ENCODE measurements around the gene CCDC32.
"Not testable (repeated sequence)": the region's sequence is repeated elsewhere in the genome, so short reads cannot be mapped to it uniquely, and the experiment has no call there.

Gene CCDC32, protein sequence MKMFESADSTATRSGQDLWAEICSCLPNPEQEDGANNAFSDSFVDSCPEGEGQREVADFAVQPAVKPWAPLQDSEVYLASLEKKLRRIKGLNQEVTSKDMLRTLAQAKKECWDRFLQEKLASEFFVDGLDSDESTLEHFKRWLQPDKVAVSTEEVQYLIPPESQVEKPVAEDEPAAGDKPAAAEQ

DNA sequence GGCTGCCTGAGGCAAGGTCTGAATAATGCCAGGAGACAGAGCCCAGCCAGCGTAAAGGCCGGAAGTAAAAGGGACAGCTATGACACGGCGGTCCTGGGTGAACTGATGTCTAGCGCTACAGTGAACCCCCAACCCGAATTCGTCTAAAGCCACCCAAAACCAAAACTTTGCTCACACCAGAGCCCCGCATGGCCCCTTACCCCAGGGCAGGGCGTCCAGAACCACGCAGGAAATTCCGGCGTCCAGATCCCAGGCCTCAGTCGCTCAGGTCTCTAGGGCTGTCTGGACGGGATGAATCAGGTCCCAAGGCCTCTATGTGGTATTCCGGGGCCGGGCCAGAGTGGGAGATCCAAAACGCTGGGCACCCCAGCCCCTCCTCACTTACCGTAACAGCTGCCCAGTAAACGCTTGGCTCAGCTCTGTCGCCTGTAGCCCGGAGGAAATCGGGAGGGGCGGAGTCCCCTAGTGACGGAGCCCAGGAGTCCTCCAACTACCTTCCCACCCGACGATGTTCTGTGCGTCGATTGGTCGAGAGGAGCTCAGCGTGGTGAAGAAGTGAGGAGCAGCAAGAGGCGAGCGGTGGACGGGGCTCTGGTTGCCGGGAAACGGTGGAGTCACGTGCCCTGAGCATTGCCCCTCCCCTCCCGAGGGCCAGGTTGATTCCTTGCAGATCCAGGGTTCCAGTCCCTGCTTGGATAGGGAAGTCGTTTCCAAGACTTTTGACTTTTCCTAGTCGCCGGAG is at the start of gene CCDC32:
Gene CCDC32, minus strand, starts transcription at position 452 of the 742 bp plus-strand sequence. CDS start 2,027 bp downstream, outside the sequence.
- peak; percentile 99 for DNase-seq

GRCh38 chr15:40613080-40613479 is 48.2 kb upstream of the CCDC32 start:
- no peak for DNase-seq

- no peak for DNase-seq
These were observed 39.1 kb upstream of the CCDC32 start for GRCh38 chr15:40603935-40604334.

DNA sequence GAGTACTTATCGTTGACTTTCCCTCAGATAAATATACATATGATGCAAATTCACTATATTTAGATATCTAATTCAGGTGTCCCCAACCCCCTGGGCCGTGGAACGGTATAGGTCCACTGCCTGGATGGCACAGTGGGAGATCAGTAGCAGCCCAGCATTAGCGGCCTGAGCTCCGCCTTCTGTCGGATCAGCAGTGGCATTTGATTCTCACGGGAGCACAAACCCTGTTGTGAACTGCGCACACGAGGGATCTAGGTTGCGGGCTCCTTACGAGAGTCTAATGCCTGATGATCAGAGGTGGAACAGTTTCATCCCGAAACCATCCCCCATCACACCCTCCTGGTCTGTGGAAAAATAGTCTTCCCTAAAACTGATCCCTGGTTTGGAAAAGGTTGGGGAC is 36.1 kb upstream of the CCDC32 start:
- DNase-seq = no peak

DNA sequence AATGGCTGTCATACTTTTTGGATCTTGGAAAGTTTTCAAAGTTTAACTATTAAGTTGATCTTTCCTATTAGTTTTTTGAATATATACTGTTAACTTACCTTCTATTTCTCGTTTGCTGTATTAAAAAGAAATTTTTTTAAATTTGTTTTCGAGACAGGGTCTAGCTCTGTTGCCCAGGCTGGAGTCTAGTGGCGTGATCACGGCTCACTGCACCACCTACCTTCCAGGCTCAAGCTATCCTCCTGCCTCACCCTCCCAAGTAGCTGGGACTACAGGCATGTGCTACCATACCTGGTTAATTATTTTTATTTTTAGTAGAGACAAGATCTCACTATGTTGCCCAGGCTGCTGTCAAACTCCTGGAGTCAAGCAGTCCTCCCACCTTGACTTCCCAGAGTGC is 33.8 kb upstream of the CCDC32 start:
- DNase-seq = no peak

GRCh38 chr15:40598126-40598525 is 33.3 kb upstream of the CCDC32 start:
- DNase-seq = no peak

GRCh38 chr15:40597024-40597423 is 32.2 kb upstream of the CCDC32 start:
- no peak for DNase-seq

DNA sequence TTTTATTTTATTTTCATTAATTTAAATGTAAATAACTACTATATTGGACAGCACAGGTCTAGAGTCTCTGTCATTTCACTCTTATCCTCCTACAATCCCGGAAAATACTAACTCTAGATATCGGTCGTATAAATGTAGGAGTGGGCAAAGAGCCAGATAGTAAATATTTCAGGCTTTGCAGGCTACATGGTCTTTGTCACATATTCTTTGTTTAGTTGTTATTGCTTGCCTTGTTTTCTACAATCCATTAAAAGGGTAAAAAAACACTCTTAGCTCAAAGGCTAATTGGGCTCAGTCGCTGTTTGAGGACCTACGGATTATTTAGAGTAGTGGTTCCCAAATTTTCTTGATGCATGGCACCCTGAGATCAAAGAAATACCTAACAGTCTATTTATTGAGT is 30.9 kb upstream of the CCDC32 start:
- DNase-seq = no peak

DNA sequence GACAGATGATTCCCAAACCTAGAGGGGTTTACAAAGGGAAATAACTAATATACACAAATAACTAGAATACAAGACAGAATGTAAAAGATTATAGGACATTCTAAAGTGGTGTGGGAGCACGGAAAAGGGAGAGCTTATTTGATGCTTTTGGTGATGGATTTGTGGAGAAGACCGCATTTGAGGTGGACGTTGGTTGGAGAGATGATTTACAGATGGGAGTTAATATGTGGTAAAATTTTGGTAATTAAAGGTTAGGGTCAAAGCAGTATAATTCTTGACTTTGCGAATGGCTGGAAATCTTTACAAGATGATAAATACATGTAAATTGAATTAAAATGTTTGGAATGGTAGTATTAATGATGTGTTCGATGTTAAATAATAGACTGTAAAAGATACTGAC is 30.4 kb upstream of the CCDC32 start:
- DNase-seq = no peak

DNA sequence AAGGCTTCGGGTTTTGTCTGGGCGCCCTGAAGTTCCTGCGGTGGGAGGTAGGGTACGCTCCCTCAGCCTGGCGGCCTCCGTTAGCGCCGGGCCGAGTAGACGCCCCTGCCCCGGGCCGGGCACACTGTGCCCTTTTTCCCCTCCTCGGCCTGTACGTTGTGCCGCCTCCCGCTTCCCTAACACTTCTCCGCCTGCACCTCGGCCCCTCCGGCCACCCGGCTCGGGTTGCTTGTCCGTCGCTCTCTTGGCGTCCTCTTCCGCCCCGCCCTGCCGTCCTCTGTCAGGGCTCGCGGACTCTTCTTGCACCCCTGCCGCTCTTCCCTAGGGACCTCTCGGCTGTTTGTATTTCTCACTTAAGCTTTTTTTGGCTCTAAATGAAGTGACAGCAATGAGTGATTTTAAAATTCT is 29.6 kb upstream of the CCDC32 start:
- peak; percentile 67 for DNase-seq

GRCh38 chr15:40593588-40594428 is 29.0 kb upstream of the CCDC32 start, which contains the start of gene KNL1:
TSS of gene KNL1 (plus strand) at chr15:40594249. CDS start at chr15:40602932, 8,683 bp downstream.
- DNase-seq = peak; percentile 98

DNA sequence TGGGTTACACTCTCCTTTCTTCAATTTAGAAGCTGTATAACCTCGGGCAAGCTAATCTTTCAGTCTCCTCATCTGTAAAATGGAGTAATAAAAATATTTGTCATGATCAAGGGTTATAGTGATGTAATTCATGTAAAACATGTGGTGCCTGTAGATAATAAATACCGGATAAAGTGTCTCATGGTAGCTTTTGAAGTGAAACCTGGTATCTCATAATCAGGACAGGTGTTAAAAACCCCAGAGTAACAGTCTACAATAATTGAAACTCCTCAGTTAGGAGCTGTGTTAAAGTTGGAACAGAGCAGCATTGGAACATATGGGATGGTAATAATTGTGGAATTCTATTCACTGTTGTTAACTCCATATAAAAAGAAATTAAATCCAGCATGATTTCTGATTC is 28.3 kb upstream of the CCDC32 start:
- peak; percentile 29 for DNase-seq

GRCh38 chr15:40591389-40591788 is 26.5 kb upstream of the CCDC32 start:
- no peak for DNase-seq

DNA sequence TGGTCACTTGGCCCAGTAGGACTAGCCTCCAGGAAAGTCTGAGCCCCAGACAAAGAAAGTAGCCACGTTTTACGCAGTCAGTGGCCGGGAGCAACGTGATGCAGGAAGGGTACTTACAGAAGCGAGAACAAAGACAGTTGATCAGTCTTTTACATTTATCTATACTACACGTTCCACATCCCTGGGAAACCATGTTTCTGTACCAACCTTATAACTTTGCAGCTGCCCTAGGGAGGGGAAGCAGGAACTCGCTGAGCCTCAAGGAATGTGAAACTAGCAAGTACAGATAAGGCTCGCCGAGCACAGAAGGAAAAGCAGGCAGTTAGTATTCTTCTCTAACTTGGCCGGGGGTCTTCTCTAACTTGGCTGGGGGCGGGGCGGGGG is 25.8 kb upstream of the CCDC32 start:
- DNase-seq = no peak

DNA sequence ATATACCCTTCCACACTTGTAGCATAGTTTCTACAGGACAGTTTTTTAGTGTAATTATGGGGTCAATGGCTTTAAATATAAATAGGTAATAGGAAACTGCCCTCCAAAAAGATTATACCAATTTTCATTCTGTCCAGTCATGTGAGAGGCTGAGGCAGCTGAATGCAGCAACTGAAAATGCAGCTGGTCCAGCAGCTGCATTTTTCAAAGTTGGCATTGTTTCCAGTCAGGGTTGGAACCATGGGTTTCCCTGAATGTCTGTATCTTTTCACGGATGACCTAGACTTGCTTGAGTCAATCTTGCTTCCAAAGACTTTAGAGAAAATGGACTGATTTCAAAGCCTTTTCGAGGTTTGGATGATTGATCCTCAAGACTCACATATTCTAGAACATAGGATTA is 19.3 kb upstream of the CCDC32 start:
- DNase-seq = no peak

DNA sequence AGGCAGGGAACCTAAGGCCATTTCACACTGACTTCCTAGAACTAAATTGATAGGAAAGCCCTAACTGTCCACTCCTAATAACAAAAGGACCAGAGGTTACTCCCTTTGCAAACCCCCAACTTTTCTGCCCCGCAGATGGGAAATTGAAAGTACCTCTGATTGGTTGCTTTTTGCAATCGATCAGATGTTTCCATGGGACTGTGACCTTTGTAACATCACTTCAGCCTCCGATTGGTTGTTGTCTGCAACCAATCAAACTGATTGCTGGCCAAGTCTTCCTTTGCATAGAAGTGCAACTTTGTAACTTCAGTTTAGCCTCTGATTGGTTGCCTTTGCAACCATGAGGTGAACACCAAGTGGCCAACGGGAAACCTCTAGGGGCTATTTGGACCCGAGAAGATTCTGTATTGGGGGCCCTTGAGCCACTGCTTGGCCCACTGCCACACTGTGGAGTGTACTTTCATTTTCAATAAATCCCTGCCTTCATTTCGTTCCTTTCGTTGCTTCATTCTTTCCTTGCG is 17.9 kb upstream of the CCDC32 start:
- peak; percentile 71 for DNase-seq

GRCh38 chr15:40581796-40582195 is 17.0 kb upstream of the CCDC32 start:
- not testable (repeated sequence) for DNase-seq

GRCh38 chr15:40578892-40579291 is 14.1 kb upstream of the CCDC32 start:
- DNase-seq = no peak

- not testable (repeated sequence) for DNase-seq
These were observed 12.1 kb upstream of the CCDC32 start for GRCh38 chr15:40576914-40577313.

GRCh38 chr15:40575113-40575512 is 10.3 kb upstream of the CCDC32 start:
- DNase-seq = no peak

DNA sequence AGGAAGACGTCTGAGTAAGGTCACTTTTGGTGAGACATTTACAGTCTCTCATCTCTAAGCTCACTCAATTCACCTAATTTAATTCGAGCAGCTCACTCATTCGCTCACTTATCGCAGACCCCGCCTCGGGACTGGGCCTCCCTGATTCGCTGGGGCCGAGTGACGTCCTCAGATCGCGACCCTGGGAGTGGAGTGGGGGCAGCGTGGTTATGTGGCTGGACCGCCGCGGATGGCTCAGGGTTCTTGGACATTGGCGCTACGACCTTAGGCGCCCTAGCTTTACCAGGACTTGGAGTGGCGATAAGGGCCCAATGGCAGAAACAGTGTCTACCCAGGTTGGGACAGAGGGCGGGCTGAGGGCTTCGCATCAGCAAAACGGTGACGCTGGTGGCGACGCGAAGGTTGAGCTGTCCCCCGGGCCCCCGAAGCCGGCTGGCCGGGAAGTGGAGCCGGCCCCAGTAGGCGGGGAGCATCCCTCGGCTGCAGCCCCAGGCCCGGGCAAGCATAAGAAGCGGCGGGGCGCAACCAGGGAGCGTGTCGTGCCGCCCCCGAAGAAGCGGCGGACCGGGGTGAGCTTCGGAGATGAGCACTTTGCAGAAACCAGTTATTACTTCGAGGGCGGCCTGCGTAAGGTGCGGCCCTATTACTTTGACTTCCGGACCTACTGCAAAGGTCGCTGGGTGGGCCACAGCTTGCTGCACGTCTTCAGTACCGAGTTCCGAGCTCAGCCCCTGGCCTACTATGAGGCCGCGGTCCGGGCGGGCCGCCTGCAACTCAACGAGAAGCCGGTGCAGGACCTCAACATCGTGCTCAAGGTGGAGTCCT is 4.5 kb upstream of the CCDC32 start, which contains the start of gene RPUSD2:
Gene RPUSD2, plus strand, starts transcription at position 171 of the 825 bp plus-strand sequence. Its CDS starts 39 bp downstream, at position 210.
- DNase-seq = peak; percentile 97

- DNase-seq = peak; percentile 80
These were observed 2.3 kb upstream of the CCDC32 start for GRCh38 chr15:40567111-40567510.

Measured in hematopoietic multipotent progenitor cell treated with erythropoietin and hydrocortisone succinate and interleukin-3 and kit ligand, for 8 days (in vitro differentiated cells).